Stimulated activated CD8-positive, alpha-beta memory T cell treated with anti-CD3 and anti-CD28 coated beads, Interleukin-15, amount 100 ng/mL, for 4 hours (primary cell): ENCODE data around the gene ARID4B.
"Not testable (repeated sequence)": the region's sequence is repeated elsewhere in the genome, so short reads cannot be mapped to it uniquely, and the experiment has no call there.

Experiments
- DNase-seq, 2 donors: peaks; one replicate each; pipeline ENCODE4 v3.0.0-alpha.2; 2020; ENCODE audit warnings: low read depth in 2 of 2

The ARID4B gene

GRCh38 chr1:235221653-235222375 lies 106.2 kb downstream of the ARID4B start:
- no peak for DNase-seq

- DNase-seq, result no peak
Observed at GRCh38 chr1:235215453-235215852, 112.5 kb downstream of the ARID4B start.

GRCh38 chr1:235214962-235215361 lies 113.0 kb downstream of the ARID4B start:
- DNase-seq, result not testable (repeated sequence)

- DNase-seq, result no peak
Observed at GRCh38 chr1:235213752-235214151, 114.2 kb downstream of the ARID4B start.

- DNase-seq, result no peak
Observed at GRCh38 chr1:235211517-235211916, 116.5 kb downstream of the ARID4B start.

GRCh38 chr1:235207209-235207565 lies 120.8 kb downstream of the ARID4B start:
- peak in 1 of 2 donors; percentile 18 for DNase-seq

GRCh38 chr1:235206533-235207208 lies 121.3 kb downstream of the ARID4B start:
- no peak for DNase-seq

- DNase-seq, result no peak
Observed at GRCh38 chr1:235205687-235206086, 122.3 kb downstream of the ARID4B start.

GRCh38 chr1:235203428-235203827 lies 124.6 kb downstream of the ARID4B start:
- no peak for DNase-seq

GRCh38 chr1:235202447-235202846 lies 125.5 kb downstream of the ARID4B start:
- DNase-seq, result not testable (repeated sequence)

GRCh38 chr1:235199441-235199840 lies 128.5 kb downstream of the ARID4B start:
- no peak for DNase-seq

GRCh38 chr1:235190431-235190830 lies 137.5 kb downstream of the ARID4B start:
- no peak for DNase-seq

GRCh38 chr1:235187316-235187715 lies 140.7 kb downstream of the ARID4B start:
- DNase-seq, result no peak

GRCh38 chr1:235181561-235182245 lies 146.3 kb downstream of the ARID4B start:
- no peak for DNase-seq

- no peak for DNase-seq
Observed at GRCh38 chr1:235180916-235181460, 147.0 kb downstream of the ARID4B start.

GRCh38 chr1:235176486-235176885 lies 151.5 kb downstream of the ARID4B start:
- DNase-seq, result no peak

GRCh38 chr1:235169986-235170385 lies 158.0 kb downstream of the ARID4B start:
- DNase-seq, result no peak

GRCh38 chr1:235168375-235168774 lies 159.6 kb downstream of the ARID4B start:
- no peak for DNase-seq

- no peak for DNase-seq
Observed at GRCh38 chr1:235161685-235162327, 166.2 kb downstream of the ARID4B start.

- peak; percentile 83 to 84 for DNase-seq
Observed at GRCh38 chr1:235160957-235161684, 166.9 kb downstream of the ARID4B start, which contains the start of gene RBM34. Gene RBM34 (minus strand): TSS chr1:235161250. CDS start chr1:235161226, 24 bp downstream.

GRCh38 chr1:235160383-235160956 lies 167.5 kb downstream of the ARID4B start:
- DNase-seq, result peak in 1 of 2 donors; percentile 4
